Measurements from ENCODE around the gene ALCAM.

The ALCAM gene

GRCh38 chr3:105356396-105356795 lies 10.3 kb upstream of the ALCAM start:
- no peak for DNase-seq (ENCODE audit: low spot score)

DNA sequence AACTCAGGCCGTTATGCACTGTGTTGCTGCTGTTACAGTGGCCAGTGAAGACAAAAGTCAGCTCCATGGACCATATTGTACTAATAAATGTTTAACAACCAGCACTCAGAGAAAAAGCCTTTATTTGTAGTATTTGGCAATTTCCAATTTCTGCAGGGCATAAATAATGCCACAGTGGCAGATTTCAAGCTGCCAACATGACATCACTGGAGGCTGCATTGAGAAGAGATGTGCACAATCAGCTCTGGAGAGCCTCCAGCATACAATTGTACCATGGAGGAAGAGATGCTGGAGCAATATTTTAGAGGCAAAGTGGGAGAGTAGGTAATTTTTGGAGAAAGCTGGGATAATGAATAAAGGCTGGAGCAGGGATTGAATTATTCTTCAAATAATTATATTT lies 9.7 kb upstream of the ALCAM start:
- no peak for DNase-seq (ENCODE audit: low spot score)

- no peak for DNase-seq (ENCODE audit: low spot score)
These were observed 7.5 kb upstream of the ALCAM start for GRCh38 chr3:105359098-105359762.

DNA sequence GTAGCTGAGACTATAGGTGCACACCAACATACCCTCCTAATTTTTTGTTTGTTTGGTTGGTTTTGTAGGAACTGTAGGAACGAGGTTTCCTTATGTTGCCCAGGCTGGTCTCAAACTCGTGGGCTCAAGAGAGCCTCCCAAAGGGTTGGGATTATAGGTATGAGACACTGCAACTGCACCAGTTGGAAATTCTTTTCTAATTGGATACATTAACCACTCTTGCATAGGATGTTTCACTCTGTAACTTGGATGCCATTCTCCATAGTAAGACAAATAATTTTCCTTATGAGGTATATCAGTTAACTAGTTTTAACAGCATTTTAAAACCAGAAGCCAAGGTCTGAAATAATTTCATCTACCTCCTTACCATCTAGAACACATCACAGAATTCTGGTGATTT lies 6.7 kb upstream of the ALCAM start:
- no peak for DNase-seq (ENCODE audit: low spot score)

DNA sequence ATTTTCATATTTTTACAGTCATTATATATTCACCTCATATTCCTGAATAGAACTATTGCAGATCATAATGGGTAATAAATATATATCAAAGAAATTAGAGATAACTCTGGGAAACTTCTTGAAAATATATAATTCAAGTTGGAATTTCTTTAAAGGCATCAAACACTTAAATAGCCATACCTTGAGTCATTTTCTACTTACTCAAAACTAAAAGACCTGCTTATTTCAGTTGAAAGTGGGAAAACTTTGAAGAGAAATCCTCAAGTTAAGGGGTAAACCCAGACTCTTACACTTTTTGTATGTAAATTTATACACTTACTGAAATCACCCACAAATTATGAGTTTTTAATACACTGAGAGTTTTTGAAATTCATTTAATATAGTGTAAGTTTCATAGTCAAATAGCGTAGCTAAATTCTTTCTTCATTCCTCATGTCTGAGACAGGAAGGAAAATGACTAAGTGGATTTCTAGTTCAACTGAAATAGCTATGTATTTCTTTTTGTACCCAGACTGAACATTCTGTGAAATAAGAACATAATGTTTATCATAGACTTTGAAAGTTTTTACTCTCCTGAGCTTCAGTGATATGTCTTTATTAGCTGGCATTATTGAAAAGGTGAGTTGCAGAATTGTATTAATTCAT lies 4.6 kb upstream of the ALCAM start:
- DNase-seq (ENCODE audit: low spot score) = no peak

- DNase-seq (ENCODE audit: low spot score) = no peak
These were observed 2.6 kb upstream of the ALCAM start for GRCh38 chr3:105364128-105364527.

DNA sequence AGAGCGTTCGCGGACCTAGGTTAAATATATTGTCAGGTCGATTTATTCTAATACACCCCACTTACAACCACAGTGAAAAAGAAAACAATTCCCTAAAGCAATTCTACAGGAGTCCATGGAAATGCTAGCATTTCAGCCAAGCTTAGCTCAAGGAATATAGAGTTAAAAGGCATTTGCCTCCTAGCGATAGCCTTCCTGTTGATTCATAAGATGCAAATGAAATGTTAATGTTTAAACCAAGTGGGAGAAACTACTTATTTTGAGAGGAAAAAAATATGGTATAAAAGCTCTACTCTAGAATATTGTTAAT lies 1.7 kb upstream of the ALCAM start:
- DNase-seq (ENCODE audit: low spot score) = no peak

DNA sequence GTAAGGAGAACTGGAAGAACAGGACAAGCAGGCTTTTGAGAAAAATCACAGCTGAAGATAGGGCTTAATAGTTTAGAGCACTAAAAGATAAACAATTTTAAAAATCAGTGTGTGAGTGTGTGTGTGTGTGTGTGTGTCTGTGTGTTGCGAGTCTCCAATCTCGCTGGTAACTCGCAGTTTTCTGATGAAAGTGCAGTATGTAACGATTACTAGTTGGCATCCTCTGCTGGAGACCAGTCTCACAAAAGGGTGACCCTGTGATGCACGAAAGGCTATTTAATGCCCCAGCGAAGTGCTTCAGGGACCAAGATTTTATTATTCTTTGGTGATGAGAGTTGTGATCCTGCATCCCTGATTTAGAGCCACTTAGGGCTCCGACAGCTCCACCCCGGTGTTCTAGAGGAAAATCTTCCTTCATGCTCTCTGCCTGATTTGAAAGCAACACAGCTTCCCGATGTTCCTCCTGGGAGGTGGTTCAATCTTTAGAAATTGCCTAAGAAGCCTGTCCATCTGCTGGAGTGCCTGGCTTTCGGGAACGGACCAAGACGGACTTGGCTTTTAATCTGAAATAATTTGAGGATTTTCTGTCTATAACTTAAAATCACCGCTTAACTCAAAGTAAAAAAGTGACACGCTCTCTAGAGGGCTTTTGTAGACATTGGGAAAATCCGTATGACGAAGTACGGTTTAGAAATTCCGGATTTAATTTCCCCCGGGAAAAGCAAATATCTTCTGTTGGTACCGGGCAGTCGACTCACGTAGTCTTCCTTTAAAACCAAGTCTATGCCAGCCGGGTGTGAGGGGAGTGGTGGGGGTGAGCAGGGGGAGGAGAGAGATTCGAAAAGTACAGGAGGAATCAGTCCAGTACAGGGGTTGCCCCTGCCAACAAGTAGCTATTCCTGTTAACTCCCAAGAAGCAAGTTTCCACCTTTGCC lies 1.1 kb upstream of the ALCAM start:
- DNase-seq (ENCODE audit: low spot score) = peak; percentile 60

GRCh38 chr3:105367063-105367405 lies 325 bp downstream of the ALCAM start:
- peak; percentile 65 for DNase-seq (ENCODE audit: low spot score)

- peak; percentile 17 for DNase-seq (ENCODE audit: low spot score)
These were observed 901 bp downstream of the ALCAM start for GRCh38 chr3:105367406-105368213.

DNA sequence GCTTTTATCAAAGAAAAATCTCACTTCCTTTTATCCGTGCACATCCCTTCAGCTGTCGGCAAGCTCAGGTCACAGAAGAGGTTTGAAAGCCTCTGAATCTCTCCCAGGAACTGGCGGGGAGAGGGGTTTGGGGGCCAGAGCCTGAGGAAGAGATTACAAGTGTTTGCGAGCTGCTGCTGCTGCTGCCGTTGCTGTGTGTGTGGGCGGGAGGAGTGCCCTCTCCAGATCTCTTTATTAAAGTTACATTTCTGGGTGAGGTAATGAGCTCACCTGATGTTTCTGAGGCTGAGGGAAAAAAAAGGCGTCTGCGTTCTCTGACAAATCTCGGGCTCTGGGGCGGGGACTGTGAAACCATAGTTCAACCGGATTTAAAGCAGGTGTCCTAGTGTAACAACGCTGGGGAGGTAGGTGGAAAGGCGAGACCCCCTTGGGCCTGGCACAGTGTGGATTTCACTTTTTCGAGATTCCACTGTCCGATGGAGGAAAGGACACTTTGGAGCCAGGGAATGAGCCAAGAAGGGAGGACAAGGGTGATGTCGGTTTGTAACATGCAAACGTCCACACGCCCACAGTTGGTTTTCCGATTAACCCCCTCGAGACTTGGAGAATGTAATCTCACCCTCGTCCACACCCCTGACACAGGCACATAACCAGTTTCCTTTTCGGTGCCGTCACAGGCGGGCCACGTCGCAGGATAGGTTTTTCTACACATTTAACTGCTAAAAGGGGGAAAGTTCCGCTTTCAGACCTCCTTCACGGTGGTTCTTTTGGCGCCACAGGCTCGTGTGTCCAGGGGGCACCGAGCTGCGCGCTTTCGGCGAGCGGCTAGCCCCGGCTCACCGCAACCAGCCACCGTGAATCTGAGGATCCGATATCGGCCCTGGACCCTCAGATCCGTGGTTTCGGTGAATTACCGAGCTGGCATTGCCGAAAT lies 2.1 kb downstream of the ALCAM start:
- peak; percentile 27 for DNase-seq (ENCODE audit: low spot score)

- peak; percentile 40 for DNase-seq (ENCODE audit: low spot score)
These were observed 3.0 kb downstream of the ALCAM start for GRCh38 chr3:105369500-105370371.

DNA sequence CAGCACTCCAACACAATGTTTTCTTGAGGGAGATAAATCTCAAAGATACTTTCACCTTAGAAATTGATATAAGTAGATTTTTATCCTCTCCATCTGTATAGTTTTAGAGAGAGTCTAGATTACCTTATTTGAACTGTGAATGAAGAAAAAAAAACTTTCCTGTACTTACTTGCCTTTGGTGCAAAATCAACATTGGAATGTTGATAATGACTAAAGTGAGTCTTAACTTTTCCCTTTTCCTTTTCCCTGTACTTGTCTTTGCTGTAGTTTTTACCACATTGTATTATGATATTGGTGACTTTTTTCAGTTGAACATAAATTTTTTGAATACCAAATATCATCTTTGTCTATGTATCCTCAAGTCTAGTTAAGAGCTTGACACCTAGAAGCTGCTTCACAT lies 6.7 kb downstream of the ALCAM start:
- no peak for DNase-seq (ENCODE audit: low spot score)

DNA sequence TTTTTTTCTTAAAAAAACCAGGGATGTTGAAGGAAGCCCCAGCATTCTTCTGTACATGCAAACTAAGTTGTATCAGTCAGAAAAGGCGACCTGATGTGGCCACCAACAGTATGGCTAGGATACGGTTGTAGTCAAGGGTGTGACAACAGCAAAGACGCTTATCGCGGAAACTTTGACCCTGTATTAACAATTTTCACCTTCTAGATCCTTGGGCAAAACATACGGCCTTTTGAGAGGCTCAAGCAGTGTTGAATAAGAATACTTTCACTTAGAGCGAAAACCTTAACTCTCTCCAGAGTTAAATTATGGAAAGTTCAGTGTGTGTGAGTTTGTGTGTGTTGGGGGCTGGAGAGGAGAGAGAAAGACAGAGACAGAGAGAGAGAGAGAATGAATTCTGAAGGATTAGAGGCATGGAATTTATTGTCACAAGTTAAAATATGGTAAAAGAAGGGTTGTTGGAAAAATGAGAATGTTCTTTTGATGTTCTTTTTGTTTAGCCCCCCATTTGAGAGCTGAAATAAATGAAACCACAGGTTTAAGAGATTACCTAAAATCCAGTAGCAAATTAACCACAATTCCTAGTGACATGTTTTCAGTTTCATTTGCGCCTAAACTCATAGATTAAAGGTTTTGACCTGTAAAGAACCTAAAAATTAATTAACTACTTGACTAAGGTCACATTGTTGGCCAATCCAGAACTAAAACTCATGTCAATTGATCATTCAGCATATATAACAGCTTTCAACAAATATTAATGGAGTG lies 9.2 kb downstream of the ALCAM start:
- DNase-seq (ENCODE audit: low spot score) = no peak

- DNase-seq (ENCODE audit: low spot score) = no peak
These were observed 11.0 kb downstream of the ALCAM start for GRCh38 chr3:105377716-105378115.

GRCh38 chr3:105385179-105385578 lies 18.5 kb downstream of the ALCAM start:
- DNase-seq (ENCODE audit: low spot score) = no peak

- DNase-seq (ENCODE audit: low spot score) = no peak
These were observed 19.3 kb downstream of the ALCAM start for GRCh38 chr3:105385819-105386508.

GRCh38 chr3:105387122-105387751 lies 20.5 kb downstream of the ALCAM start:
- DNase-seq (ENCODE audit: low spot score) = no peak

Data from D341Med (cell line).